ENCODE data around the gene RBBP8NL.
"Not testable (repeated sequence)": the region's sequence is repeated elsewhere in the genome, so short reads cannot be mapped to it uniquely, and the experiment has no call there.

RBBP8NL gene

DNA sequence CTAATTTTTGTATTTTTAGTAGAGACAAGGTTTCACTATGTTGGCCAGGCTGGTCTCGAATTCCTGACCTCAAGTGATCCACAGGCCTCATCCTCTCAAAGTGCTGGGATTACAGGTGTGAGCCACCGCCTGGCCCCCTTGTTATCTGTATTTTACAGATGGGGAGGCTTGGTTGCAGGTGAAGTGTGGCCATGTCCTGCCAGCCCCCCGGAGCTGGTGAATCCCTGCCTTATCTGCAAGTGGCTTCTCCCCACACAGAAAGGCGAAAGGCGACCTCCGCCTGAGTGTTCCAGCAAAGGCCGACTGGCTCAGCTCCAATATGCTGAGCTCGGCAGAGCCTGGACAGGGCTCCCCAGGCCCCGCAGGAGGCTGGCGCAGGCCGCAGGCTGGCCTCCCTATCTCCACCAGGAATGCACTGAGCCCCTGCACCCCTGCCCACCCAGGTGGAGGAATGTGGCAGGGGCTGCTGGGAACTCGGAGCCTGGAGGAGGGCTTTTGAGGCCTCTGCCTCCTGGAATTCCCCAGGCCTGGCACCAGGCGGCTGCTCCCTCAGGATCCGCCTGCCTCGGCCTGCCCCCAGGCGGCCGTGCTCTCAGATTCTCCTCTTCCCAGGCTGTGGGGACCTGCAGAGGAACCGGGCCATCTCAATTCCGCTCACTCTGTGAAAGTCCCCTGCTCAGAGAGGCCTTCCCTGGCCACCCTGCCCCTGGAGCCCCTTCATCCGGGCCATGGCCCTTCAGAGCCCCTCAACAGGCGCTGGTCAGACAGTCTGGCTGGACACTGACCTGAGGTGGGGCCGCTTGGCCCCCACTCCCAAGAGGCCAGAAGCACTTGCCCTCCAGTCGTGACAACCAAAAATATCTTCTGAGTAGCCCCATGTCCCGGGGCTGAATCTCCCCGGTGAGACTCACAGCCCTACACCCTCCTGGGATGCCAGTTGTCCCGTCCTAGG, 51.0 kb downstream of the RBBP8NL start:
- DNase-seq (ENCODE audit: low read depth in 2 of 2) = no peak

DNA sequence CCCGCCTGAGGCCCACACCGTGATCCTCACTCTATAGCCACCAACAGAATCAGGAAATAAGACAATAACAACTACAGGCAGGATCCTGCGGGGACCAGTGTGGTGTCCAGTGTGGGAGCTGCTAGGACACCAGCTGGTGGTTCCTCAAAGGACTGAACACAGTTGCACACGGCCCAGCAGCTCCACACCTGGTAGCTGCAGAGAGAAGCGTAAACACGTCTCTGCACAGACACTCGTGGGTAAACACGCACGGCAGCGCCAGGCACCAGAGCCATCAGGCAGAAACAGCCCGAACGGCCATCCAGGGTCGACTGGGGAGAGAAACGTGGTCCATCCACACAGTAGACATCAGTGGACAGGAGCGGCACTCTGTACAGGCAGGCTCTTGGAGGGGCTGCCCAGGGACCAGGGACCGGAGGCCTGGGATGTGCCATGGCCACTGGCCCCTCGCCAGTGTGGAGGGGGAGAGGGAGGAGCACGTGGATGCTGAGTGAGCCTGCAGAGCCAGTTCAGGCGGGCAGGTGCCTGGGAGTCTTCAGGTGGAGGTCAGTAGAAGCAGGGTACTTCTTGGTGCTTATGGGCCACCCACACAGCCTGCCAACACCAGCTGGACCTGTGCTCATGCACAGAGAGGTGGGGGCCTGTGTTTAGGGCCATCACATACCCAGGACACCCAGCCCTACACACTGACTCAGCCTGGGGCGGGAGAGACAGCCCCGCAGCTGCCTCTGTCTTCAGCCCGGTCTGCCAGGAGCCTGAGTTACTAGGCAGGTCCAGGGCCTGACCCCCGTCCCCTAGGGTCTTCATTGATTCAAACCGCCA, 52.8 kb downstream of the RBBP8NL start:
- no peak for DNase-seq (ENCODE audit: low read depth in 2 of 2)

- not testable (repeated sequence) for DNase-seq (ENCODE audit: low read depth in 2 of 2)
These were observed 53.6 kb downstream of the RBBP8NL start for GRCh38 chr20:62373631-62374179.

GRCh38 chr20:62372042-62372993, 55.0 kb downstream of the RBBP8NL start:
- DNase-seq (ENCODE audit: low read depth in 2 of 2) = no peak

- no peak for DNase-seq (ENCODE audit: low read depth in 2 of 2)
These were observed 55.7 kb downstream of the RBBP8NL start for GRCh38 chr20:62371588-62372041.

DNA sequence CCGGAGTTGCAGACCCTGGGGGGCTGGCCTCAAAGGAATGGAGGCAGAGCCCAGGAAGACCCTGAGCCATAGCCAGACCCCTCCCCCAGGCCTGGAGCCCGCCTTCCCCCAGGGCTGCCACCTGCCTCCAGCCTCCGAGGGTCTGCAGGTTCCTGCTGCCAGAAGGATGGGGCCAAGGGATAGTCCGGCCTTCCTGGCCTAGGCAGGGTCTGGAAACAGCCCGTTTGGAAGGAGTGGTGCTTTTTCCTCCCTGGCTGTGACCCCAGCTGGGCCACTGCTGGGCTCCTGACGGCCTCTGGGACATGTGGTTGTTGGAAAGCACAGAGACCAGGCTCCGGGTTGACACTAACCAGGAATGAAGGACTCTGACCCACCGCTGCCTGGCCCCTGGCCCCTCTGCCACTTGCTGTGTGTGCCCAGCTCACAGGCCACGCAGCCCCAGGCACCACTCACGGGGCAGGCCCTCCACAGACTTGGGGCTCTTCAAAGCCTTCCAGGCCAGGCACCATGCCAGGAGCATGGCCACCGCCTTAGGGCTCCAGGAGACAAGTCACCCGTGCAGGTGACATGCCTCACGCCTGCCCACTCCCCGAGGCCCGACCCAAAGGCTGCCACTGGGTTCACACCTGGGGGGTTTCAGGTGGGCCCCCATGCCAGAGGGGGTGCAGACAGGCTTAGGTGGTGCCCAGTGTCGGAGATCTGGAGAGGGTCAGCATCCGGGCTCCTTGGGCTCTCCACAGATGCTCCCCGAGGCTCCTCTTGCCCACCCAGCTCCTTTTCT, 56.3 kb downstream of the RBBP8NL start:
- no peak for DNase-seq (ENCODE audit: low read depth in 2 of 2)

DNA sequence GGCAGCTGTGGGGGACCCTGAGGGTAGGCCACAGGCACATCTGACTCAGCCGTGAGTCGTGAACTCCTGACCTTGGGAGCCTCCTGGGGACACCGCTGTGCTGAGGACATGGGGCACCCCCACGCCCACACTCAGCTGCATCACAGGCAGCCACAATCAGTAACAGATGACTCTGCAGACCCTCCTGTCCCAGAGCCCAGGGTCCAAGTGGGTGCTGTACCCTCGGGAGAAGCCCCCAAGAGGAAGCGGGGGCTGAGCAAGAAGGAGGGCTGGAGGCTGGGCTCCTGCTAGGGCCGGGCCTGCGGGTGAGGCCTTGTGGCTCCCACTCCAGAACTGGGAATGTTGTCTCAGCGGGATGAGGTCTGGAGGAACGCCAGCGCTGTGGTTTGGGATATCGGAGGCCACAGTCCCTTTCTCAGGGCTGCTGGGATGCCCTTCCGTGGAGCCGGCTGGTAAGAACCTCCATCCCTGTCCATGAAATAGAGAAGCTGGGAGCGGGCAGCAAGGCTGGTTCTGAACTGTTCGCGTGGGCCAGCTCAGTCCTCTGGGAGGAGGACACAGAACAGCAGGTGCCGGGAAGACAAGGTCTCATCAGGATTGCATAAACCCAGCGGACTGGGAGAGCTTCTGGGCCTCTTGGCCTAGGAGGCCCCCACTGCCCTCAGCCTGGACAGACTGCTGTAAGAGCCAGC, 57.1 kb downstream of the RBBP8NL start:
- peak; percentile 16 for DNase-seq (ENCODE audit: low read depth in 2 of 2)

GRCh38 chr20:62369815-62370114, 57.6 kb downstream of the RBBP8NL start:
- DNase-seq (ENCODE audit: low read depth in 2 of 2) = no peak

- DNase-seq (ENCODE audit: low read depth in 2 of 2) = no peak
These were observed 58.1 kb downstream of the RBBP8NL start for GRCh38 chr20:62368976-62369814.

GRCh38 chr20:62368392-62368975, 58.9 kb downstream of the RBBP8NL start:
- no peak for DNase-seq (ENCODE audit: low read depth in 2 of 2)

DNA sequence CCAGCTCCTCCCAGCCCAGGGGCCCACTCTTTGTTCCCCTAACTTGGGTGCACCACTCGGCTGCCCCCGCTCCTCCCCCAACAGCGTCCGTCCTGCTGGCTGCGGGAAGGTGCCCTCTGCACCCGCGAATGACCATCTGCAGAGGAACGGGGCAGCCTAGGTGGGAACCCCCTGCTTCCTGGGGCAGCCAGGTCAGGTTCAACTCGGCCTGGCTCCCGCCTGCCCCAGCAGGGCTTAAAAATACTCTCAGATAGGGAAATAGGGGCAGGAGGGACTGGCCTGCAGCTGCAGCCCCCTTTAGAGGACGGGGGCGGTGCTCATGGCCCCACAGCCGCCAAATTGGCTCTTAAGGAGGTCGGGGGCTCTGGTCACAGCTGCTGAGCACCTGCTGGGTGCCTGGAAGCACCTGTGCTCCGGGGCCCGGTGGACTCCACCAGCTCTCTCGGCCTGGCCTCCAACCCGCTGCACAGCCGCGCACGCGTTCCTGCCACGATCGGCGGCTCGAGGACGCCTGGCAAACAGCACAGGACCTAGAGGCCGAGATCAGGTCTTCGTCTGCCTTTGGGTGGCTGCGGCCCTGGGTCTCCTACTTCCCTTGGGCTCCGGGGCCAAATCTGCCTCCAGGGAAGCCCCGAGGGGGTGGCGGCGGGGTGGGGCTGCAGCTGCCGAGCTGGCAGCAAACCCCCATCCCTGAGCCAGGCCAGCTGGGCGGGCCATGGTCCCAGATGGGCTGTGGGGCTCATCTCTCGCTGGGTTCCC, 59.5 kb downstream of the RBBP8NL start:
- DNase-seq (ENCODE audit: low read depth in 2 of 2) = no peak

DNA sequence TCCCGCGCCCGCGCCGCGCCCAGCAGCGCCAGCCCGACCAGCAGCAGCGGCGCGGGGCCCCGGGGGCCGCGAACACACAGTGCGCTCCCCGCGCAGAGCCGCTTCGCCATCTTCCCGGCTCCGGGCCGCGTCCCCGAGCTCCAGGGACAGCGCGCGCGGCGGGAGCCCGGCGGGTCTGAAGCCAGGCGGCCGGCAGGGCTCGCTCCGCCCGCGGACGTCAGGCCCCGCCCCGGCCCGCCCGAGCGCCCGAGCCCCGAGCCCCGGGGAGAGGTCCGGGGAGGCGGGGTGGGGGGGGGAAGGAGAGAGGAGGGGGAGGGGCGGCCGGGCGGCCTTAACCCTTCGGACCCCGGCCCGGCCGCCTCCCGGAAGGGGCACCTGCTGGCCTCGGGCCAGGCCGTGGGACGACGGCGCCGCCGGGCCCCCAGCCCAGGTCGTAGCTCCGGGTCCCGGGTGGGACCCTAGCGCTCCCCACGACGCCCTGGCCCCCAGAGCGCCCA, 60.2 kb downstream of the RBBP8NL start, which contains the start of gene LAMA5:
TSS of gene LAMA5 (minus strand) at position 177 of the 497 bp plus-strand sequence. CDS start at position 110, 67 bp downstream.
- no peak for DNase-seq (ENCODE audit: low read depth in 2 of 2)

GRCh38 chr20:62366370-62367135, 60.8 kb downstream of the RBBP8NL start:
- no peak for DNase-seq (ENCODE audit: low read depth in 2 of 2)

DNA sequence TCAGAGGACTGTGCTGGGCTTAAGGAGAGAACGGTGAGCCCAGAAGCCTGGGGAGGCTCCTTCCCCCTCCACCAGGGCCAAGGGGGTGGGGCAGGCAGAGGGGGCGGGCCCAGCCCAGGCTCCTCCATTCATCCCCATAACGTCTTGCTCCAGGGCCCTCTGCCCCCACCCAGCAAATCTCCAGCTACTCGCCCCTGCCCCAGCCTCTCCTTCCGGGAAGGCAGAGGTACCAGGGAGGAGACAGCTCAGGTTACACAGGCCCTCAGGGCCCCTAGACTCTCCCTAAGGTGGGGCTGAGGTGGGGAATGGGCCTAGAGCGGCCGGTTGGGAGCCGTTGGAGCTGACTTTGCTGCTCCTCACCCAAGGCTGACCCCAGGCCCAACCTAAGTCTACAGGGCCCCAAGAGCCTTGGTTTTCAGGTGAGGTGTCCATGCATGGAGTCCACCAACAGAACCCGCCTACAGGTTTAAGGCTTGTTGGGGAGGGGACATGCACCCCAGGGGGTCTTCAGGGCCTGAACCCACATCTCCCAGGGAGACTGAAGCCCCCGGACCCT, 61.4 kb downstream of the RBBP8NL start:
- no peak for DNase-seq (ENCODE audit: low read depth in 2 of 2)

- no peak for DNase-seq (ENCODE audit: low read depth in 2 of 2)
These were observed 62.2 kb downstream of the RBBP8NL start for GRCh38 chr20:62364911-62365736.

Measured in stimulated activated CD8-positive, alpha-beta memory T cell treated with anti-CD3 and anti-CD28 coated beads, Interleukin-15, amount 100 ng/mL, for 4 hours (primary cell).